NCI-H524 (cell line): ENCODE results near the gene NKAPL.
A peak's percentile ranks its signal among the peaks of the same experiment; 100 is the strongest.

ENCODE experiments used
- DNase-seq, 2 experiments: peaks; one replicate each; lab custom pipeline; 2025; lab: John Stamatoyannopoulos, UW

The NKAPL gene

GRCh38 chr6:28258877-28259777 is at the start of gene NKAPL:
NKAPL (plus strand) TSS chr6:28259297; CDS start chr6:28259372, 75 bp downstream.
- no peak for DNase-seq

GRCh38 chr6:28209753-28210535 is 49.2 kb upstream of the NKAPL start:
- peak in 1 of 2 experiments; percentile 13 for DNase-seq

GRCh38 chr6:28211840-28212509 is 47.1 kb upstream of the NKAPL start:
- DNase-seq, result no peak

- peak; percentile 74 to 88 for DNase-seq
Measured at GRCh38 chr6:28212510-28213212, 46.4 kb upstream of the NKAPL start.

GRCh38 chr6:28213213-28213523 is 45.9 kb upstream of the NKAPL start:
- DNase-seq, result no peak

- DNase-seq, result no peak
Measured at GRCh38 chr6:28215425-28215824, 43.7 kb upstream of the NKAPL start.

GRCh38 chr6:28217890-28218289 is 41.2 kb upstream of the NKAPL start:
- no peak for DNase-seq

GRCh38 chr6:28218312-28219248 is 40.5 kb upstream of the NKAPL start:
- peak; percentile 63 to 66 for DNase-seq

GRCh38 chr6:28220257-28221133 is 38.6 kb upstream of the NKAPL start:
- DNase-seq, result no peak

GRCh38 chr6:28224131-28225055 is 34.7 kb upstream of the NKAPL start:
- DNase-seq, result no peak

GRCh38 chr6:28225056-28225834 is 33.9 kb upstream of the NKAPL start, which contains the start of gene ZSCAN9:
ZSCAN9 (plus strand) TSS chr6:28225275; CDS start chr6:28227085, 1,810 bp downstream.
- peak; percentile 59 to 89 for DNase-seq

GRCh38 chr6:28226460-28226859 is 32.6 kb upstream of the NKAPL start:
- no peak for DNase-seq

GRCh38 chr6:28232785-28233184 is 26.3 kb upstream of the NKAPL start:
- no peak for DNase-seq

- no peak for DNase-seq
Measured at GRCh38 chr6:28235912-28236452, 23.1 kb upstream of the NKAPL start.

GRCh38 chr6:28239636-28240035 is 19.5 kb upstream of the NKAPL start:
- DNase-seq, result no peak

GRCh38 chr6:28240471-28240870 is 18.6 kb upstream of the NKAPL start:
- DNase-seq, result no peak

- DNase-seq, result no peak
Measured at GRCh38 chr6:28243946-28244345, 15.2 kb upstream of the NKAPL start.
